Stimulated activated CD4-positive, alpha-beta T cell treated with anti-CD3 and anti-CD28 coated beads, Interleukin-1b, Interleukin-23, amount 100 ng/mL, for 4 hours (primary cell): ENCODE data around the gene ST6GAL1.
"Not testable (repeated sequence)": the region's sequence is repeated elsewhere in the genome, so short reads cannot be mapped to it uniquely, and the experiment has no call there.

Experiments used
- DNase-seq, 2 donors: peaks; one replicate each; pipeline ENCODE4 v3.0.0-alpha.2; 2020; ENCODE audit warnings: low read depth in 2 of 2

The ST6GAL1 gene

DNA sequence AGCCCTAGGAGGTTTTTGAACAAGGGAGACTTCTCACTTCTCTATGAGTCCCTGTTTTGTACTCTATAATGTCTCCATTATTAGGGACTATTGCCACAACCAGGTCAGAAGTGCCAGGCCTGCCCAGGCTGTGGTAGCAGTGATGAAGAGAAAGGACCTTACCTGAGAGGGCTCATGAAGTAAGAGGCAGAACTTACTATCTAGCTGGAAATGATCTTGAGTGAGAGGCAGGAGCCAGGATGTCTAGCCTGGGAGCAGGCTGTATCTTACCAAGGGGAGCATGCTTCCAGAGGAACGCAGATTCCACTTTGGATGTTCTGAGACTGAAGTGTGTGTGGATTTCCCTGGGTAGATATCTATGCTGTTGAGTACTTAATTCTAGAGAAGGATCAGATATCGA lies 115.7 kb downstream of the ST6GAL1 start:
- no peak for DNase-seq

DNA sequence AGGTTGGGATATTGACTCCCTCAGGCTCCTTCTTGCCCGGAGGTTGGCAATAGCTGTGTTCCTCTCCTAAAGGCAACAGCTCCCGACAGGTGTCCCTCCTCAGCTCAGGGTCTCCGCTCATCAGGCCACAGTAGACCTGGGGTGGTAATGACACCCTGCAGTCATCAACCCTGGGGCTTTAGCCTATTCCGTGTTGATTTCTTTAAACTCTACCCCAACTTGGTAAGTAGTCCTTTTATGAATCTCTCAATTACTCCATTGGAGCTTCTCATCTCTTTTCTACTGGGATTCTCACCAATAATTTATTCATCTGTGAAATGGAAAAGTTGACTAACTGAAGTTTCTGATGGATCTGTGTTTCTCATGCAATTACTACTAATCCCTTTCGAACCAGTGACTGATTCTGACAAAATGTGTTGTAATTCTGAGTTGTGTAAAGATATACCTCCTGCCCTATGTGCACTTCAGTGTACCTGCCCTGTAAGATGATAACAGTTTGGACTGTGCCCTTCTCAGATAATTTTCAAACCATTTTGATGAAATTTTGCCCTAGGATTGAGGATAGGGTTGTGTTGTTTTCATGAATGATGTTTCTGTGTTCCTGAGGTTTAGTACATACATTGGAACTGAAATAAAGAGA lies 119.3 kb downstream of the ST6GAL1 start:
- no peak for DNase-seq

GRCh38 chr3:187051066-187051465 lies 120.7 kb downstream of the ST6GAL1 start:
- DNase-seq: no peak

- DNase-seq: no peak
Observed at GRCh38 chr3:187051724-187052366, 121.5 kb downstream of the ST6GAL1 start.

DNA sequence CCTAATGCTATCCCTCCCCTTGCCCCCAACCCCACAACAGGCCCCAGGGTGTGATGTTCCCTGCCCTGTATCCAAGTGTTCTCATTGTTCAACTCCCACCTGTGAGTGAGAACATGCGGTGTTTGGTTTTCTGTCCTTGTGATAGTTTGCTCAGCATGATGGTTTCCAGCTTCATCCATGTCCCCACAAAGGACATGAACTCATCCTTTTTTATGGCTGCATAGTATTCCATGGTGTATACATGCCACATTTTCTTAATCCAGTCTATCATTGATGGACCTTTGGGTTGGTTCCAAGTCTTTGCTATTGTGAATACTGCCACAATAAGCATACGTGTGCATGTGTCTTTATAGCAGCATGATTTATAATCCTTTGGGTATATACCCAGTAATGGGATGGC lies 122.1 kb downstream of the ST6GAL1 start:
- not testable (repeated sequence) for DNase-seq

DNA sequence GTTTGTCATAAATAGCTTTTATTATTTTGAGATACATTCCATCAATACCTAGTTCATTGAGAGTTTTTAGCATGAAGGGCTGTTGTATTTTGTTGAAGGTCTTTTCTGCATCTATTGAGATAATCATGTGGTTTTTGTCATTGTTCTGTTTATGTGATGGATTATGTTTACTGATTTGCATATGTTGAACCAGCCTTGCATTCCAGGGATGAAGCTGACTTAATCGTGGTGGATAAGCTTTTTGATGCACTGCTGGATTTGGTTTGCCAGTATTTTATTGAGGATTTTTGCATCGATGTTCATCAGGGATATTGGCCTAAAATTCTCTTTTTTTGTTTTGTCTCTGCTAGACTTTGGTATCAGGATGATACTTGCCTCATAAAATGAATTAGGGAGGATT lies 124.1 kb downstream of the ST6GAL1 start:
- DNase-seq: not testable (repeated sequence)

- DNase-seq: not testable (repeated sequence)
Observed at GRCh38 chr3:187057803-187058202, 127.5 kb downstream of the ST6GAL1 start.

DNA sequence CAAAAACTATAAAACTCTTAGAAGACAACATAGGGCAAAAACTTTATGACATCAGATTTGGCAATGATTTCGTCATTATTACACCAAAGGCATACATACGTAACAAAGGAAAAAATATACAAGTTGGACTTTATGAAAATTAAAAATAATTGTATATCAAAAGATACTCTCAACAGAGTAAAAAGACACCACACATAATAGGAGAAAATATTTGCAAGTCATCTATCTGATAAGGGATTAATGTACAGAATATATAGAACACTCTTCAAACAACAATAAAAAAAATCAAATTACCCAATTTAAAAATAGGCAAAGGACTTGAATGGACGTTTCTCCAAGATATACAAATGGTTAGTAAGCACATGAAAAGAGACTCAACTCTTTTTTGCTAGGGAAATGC lies 131.4 kb downstream of the ST6GAL1 start:
- no peak for DNase-seq

- no peak for DNase-seq
Observed at GRCh38 chr3:187062526-187063177, 132.3 kb downstream of the ST6GAL1 start.

- no peak for DNase-seq
Observed at GRCh38 chr3:187063286-187064121, 133.2 kb downstream of the ST6GAL1 start.

- DNase-seq: no peak
Observed at GRCh38 chr3:187064210-187065115, 134.1 kb downstream of the ST6GAL1 start.

GRCh38 chr3:187066228-187066995 lies 136.1 kb downstream of the ST6GAL1 start:
- peak in 1 of 2 donors; percentile 40 for DNase-seq

DNA sequence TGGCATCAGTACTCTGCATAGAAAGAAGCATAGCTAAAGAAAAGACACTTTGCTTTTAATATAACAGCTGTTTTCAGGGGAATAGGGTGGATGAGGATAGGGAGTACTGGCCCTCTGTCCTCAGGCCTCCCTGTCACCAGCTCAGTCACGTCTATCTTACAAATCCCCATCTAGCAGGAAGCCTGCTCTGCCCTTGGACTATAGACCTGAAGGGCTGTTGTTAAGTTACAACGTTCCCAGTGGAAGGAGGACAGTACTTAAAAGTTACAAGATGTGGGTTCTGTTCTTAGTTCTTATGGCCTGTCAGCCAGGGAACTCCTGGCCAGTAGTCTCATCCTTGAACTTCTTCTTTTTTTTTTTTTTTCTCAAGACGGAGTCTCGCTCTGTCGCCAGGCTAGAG lies 138.5 kb downstream of the ST6GAL1 start:
- DNase-seq: no peak

DNA sequence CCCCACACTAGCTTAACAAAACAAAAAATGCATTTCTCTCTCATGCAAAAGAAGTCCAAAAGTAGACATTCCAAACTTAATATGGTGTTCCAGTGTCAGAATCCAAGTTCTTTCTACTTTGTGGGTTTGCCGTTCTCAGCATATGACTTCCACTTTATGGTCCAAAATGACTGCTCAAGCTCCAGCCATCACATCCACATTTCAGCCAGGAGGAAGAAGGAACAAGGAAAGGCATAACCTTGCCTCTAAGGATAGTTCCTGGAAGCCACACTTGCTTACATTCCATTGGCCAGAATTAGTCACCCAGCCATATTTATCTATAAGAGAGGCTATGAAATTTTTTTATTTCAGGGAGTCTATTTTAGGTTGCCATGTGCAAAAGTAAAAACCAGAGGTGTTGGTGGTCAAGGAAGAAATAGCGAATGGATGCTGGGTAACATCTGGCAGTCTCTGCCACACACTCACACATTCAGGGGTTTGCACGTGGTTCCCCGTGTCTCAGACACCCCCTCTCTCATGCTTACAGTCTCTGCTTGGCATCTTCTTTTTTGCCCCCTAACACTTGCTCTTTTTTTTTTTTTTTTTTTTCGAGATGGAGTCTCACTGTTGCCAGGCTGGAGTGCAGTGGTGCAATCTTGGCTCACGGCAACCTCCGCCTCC lies 139.7 kb downstream of the ST6GAL1 start:
- no peak for DNase-seq

DNA sequence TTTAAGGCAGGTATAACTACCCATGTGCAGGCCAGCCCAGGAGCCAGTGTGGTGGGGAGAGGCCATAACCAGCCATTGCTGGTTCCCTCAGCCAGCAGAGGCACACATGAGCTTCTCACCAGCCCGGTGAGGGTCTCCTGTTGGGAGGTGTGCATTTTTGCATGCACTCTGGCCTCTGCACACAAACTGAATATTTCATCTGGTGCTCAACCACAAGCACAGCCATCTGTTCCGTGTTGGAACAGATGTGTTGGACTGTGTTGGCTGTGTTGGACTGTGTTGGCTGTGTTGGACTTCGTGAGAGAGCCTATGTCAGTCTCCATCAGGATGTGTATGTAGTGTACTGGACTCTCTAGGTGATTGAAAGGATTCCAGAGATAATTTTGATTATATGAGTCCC lies 141.8 kb downstream of the ST6GAL1 start:
- DNase-seq: no peak

DNA sequence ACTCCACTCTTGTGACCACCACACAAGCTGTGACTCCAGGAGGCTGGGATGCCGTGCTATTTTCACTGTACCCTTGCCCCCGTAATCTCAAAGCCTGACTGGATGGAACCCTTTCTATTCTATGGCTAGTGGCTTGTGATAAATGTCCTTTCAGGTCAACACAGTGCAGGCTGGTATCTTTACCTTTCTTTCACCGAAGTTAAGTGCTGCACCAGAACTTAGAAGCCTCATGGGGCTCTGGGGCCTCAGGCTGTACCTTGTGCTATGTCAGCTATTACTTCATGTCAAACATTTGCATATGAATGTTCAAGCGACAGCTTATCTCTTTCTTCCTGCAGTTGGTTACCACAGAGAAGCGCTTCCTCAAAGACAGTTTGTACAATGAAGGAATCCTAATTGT lies 142.2 kb downstream of the ST6GAL1 start:
- DNase-seq: no peak

GRCh38 chr3:187073581-187074098 lies 143.3 kb downstream of the ST6GAL1 start:
- DNase-seq: no peak

GRCh38 chr3:187074846-187075245 lies 144.5 kb downstream of the ST6GAL1 start:
- DNase-seq: no peak

DNA sequence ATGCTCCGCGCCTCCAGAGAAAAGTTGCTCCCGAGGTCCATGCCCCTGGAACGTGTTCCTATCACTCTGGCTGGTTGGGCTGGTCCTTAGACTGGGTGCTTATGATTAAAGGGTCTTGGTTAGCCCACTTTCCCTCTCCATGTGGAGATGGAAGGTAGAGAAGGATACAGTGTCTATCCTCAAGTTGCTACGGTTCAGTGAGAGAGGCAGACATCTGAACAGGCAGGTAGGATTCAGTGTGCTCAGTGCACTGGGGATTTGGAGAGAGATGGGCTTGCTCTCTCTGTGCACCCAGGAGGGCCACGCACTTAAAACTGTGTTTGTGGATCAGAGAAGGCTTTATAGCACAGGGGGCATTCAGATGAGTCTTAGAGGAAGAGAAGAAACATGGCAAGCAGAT lies 146.0 kb downstream of the ST6GAL1 start:
- no peak for DNase-seq

GRCh38 chr3:187077085-187077484 lies 146.8 kb downstream of the ST6GAL1 start:
- no peak for DNase-seq
